Measurements from ENCODE around the gene RUNDC3A.

Gene RUNDC3A

GRCh38 chr17:44284024-44284400 lies 24.4 kb upstream of the RUNDC3A start:
- no peak for DNase-seq

GRCh38 chr17:44287651-44288050 lies 20.8 kb upstream of the RUNDC3A start:
- no peak for DNase-seq

DNA sequence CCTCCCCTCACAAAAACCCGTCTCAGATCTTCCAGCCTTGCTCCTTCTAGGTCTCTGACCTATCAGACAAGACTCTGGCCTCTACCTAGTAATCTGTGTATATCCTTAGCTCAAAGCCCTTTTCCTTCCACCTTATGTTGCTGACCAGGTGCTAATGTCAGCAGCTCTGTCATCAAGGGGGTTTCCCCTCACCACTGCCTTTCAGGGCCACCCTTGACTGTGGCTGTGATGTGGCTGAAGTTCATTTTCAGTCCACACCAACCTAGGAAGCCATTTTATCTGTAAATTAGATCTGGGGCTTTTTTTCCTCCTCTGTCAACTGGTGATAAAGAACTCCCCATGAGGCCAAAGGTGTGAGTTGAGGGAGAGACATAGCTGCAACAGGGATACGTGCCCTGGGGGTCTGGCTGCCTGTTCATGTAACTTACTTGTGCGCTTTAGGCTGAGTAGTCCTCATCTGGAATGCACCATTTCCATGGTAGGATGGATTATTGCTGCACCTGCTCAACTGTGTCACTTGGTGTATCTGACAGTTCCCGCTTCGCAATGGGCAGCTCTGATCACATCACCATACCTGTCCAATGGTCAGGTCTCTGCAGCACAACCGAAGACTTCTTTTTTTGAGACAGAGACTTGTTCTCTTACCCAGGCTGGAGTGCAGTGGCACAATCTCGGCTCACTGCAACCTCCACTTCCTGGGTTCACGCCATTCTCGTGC lies 14.7 kb upstream of the RUNDC3A start:
- DNase-seq: no peak

- no peak for DNase-seq
Observed at GRCh38 chr17:44297975-44298374, 10.4 kb upstream of the RUNDC3A start.

DNA sequence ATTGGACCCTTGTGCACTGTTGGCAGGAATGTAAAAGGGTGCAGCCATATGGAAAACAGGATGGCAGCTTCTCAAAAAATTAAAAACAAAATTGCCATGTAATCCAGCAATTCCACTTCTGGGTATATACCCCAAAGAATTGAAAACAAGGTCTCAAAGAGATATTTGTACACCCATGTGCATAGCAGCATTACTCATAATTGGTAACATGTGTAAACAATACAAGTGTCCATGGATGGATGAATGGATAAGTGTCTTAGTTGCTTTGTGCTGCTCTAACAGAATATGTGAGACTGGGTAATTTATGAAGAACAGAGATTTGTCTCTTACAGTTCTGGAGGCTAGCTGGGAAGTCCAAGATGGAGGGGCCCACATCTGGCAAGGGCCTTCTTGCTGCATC lies 3.8 kb upstream of the RUNDC3A start:
- no peak for DNase-seq

- peak in 1 of 2 experiments; percentile 44 for DNase-seq
Observed at GRCh38 chr17:44307387-44308186, 814 bp upstream of the RUNDC3A start.

DNA sequence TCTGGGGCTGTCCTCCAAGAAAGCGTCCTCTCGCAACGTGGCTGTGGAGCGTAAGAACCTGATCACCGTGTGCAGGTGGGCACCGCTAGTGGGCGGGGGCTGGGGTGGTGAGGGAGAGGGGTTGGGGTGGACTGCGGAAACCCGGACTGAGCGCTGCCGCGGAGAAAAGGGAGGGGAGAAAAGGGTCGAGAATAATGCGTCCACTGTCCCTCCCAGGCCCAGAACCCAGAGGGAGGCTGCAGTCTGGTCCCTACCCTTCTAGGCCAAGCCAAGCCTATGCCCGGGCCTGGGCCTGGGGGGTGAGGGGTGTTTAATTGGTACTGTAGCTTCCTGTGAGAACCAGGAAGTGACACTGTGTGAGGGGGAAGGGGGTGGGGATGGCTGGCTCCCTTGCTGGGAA lies 464 bp downstream of the RUNDC3A start:
- no peak for DNase-seq

DNA sequence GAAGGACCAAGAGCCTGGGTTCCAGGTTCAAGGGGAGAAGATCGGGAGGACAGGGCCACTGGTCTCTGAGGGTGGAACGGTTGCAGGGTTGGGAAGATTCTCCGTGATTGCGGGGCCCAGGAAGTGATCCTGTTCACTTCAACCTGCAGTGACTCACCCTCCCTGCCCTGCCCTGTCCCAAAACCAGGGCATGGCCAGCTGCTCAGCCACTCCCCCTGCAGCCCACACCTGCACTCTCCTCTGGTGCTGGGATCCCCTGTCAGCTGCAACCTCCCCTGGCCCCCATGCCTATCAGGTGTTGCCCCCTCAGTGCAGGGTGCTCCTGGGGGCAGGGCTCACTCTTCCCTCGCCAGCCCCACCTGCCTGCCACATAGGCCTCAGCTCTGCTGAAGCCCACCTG lies 1.1 kb downstream of the RUNDC3A start:
- DNase-seq: no peak

DNA sequence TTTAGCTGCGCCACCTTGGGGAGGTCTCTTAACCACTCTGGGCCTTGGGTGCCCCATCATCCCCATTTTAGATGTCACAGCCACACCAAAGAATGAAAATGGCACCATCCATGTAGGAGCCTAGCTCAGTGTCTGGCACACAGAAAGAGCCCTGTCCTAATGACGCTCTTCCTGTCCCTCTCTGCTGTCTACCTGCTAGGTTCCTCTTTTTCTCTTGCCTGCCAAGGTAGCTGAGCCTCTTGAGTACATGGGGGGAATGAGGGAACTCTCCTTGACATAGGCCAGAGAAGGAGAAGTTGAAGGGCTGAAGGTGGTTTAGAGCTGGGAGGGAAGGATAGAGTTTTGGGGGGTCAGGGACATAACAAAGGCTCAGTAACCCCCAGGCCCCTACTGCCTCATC lies 1.8 kb downstream of the RUNDC3A start:
- no peak for DNase-seq

- DNase-seq: no peak
Observed at GRCh38 chr17:44310609-44311376, 2.4 kb downstream of the RUNDC3A start.

- DNase-seq: no peak
Observed at GRCh38 chr17:44311562-44312181, 3.3 kb downstream of the RUNDC3A start.

DNA sequence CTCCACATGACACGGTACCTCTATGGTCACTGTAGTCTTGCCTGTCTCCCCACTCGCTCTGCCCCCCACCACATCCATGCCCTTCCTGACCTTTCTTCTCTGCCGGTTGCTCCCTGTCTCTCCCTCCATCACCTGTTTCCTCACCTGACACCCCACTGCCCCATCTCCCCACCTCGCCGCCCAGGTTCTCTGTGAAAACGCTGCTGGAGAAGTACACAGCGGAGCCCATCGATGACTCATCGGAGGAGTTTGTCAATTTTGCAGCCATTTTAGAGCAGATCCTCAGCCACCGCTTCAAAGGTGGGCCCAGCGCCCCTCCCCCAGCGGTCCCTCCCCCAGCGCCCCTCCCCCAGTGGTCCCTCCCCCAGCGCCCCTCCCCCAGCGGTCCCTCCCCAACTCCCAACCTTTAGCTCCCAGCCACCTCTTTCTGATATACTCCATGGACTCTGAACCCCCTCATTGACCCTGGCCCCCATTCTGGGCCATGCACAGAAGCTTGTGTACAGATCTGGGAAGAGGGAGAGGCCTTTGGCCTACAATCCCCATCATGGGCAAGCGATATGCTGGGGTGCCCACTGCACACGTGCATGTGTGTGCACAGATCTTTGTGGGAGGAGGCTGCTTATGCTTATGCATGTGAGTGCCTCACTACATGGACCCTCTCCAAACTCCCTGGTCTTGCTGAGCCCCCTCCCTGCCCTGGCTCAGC lies 4.1 kb downstream of the RUNDC3A start:
- DNase-seq: no peak

DNA sequence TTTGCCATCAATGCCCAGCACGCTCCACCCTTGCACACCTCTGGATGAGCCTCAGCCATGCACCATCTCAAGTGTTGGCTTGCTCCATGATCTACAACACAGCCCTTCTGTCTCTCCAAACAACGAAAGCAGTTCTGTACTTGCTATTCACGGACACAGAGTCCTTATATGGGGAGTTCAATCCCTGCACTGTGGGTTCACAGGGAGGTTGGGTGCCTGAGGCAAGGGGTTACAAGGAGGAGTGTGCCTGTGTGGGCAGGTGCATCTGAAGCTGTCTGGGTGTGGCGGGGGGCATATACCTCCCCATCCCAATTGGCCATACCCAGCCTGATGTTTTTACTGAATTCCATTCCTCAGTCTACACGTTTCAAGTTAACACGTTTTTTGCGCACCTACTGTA lies 5.6 kb downstream of the RUNDC3A start:
- no peak for DNase-seq

GRCh38 chr17:44314524-44314868 lies 6.1 kb downstream of the RUNDC3A start:
- no peak for DNase-seq

- DNase-seq: no peak
Observed at GRCh38 chr17:44314869-44315661, 6.7 kb downstream of the RUNDC3A start.

GRCh38 chr17:44315760-44316731 lies 7.6 kb downstream of the RUNDC3A start:
- no peak for DNase-seq

DNA sequence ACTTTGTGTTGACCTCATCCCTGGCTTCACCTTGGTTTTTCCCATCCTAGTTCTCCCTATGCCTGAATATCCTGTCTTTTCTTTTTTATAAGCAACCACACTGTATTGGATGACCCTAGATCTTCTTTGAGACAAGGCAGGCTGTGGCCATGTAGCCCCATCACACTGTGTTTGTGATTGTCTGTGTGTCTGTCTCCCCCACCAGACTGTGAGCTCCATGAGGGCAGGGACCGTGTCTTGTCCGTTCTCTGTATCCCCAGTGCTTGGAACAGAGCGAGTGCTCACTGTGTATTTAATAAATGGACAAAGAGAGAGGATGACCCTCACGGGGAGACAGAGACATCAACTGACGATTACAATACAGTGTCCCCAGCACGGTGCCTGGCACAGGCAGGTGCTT lies 9.1 kb downstream of the RUNDC3A start:
- no peak for DNase-seq

DNA sequence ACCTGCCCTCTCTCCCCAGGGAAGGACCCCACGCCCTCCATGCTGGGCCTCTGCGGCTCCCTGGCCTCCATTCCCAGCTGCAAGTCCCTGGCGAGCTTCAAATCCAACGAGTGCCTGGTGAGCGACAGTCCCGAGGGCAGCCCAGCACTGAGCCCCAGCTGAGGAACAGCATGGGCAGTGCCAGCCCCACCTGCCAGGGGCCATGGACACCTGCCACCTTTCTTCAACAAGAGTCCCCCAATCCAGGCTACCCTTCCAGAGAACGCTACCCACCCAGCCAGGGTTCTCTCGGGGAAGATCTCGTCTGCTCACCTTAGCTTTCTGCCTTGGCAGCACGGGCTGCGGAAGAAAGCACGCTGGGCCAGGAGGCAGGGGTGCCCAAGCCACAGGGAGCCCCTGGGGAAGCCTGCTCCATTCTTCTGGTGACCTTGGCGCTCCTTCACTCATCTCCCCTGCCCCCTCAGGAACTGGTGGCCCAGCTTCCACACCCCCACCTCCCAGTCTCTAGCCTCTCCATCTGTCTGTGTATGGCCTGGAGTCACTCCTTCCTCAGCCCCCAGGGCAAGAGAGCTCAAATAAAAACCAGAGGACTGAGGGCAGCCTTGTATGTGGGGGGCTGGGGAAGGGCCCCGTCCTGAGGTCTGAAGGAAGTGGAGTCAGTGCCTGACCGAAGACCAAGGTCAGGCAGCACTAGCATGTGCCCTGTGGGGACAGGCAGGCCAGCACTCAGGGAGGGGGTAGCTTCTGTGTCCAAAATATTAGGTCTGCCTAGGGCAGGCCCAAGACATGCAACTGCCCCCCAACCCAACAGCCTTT lies 9.9 kb downstream of the RUNDC3A start:
- DNase-seq: no peak

GRCh38 chr17:44320066-44320465 lies 11.7 kb downstream of the RUNDC3A start:
- DNase-seq: no peak
